Measurements from ENCODE around the gene SUN5.
"Not testable (repeated sequence)": the region's sequence is repeated elsewhere in the genome, so short reads cannot be mapped to it uniquely, and the experiment has no call there.

The SUN5 gene

DNA sequence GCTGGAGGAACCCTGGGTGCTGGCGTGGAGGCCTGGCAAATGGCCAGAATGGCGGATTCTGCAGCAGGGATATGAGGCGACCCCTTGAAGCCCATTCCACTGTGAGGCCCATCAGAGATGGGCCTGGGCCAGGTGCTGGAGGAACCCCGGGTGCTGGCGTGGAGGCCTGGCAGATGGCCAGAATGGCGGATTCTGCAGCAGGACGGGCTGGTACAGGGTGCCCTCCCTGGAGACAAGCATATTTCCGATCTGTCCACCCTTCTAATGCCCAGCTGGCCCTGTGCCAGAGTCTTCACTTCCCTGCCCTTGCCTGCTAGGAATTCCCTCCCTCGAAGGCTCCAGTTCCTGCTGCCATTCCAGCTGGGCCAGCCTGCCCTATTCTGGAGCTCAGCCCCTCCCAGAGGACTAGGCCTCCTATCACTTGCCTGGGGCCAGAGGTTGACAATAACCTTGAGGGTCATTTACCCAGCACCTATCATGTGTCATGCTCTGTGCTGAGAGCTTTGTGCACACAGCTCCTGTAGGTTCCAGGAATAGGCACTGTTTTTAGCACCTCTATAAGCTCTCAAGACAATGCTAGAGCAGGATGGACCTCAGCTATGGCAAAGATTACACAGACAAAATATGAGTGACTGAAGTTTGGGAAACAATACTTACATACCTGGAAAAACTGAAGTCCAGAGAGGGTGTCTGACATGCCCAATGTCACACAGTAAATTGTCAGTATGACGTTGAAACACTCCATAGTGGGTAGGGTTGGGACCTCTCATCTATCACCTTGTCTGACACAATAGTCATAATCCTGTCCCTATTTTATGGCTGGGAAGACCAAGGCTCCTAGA, 21.4 kb downstream of the SUN5 start:
- peak in 1 of 2 experiments; percentile 54 for DNase-seq (ENCODE audit: low read depth in 1 of 2, low spot score in 1 of 2)
- TF ChIP-seq JUND (IDR thresholded peaks at IDR 0.05; ENCODE audit: low read depth) = no peak
- in situ Hi-C loops (cut with HindIII; ENCODE audit: low pct_unique_long_range_greater_than_20kb, low sequenced_read_pairs) = no loop called here

- TF ChIP-seq JUND (IDR thresholded peaks at IDR 0.05; ENCODE audit: low read depth) = no peak
- in situ Hi-C loops (cut with HindIII; ENCODE audit: low pct_unique_long_range_greater_than_20kb, low sequenced_read_pairs) = no loop called here
- no peak for DNase-seq (ENCODE audit: low read depth in 1 of 2, low spot score in 1 of 2)
Observed at GRCh38 chr20:32980990-32981389, 23.2 kb downstream of the SUN5 start.

DNA sequence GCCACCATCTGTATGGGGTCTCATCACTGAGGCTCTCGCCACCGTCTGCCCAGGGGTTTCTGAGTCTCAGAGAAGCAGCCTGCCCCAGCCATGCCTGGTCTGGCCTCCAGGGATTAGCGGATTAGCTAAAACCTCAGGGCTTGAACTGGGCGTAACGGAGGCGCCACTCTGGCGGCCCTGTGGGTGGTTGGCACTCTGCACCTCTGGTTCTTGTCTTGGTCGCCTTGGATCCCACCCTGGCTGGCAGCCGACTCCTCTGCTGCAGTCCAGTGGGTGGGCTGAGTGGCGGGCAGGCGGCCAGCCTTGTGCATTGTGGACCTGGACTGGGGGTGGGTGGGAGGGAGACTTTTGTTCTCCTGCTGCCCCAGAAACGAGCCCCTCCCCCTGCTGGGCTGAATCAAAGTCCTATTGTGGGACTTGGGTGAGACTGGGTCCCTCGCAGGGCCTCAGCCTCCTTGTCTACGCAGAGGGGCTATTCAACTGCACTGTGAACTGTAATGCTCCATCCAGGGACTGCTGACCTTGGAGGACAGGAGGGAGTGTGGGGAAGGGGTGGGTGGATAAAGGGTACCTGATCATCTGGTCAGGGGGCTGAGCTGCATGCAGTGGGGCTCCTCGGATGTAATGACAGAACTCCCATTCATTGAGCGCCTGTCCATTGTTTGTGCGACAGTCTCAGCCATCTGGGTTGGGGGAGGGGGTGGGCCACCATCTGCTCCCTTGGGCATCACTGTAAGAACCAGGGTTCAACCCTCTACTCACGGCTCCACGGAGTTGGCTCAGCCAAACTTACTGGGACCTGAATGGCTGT, 23.9 kb downstream of the SUN5 start:
- in situ Hi-C loops (cut with HindIII; ENCODE audit: low pct_unique_long_range_greater_than_20kb, low sequenced_read_pairs) = no loop called here
- DNase-seq (ENCODE audit: low read depth in 1 of 2, low spot score in 1 of 2) = no peak

GRCh38 chr20:32979201-32979998, 24.8 kb downstream of the SUN5 start:
- in situ Hi-C loops (cut with HindIII; ENCODE audit: low pct_unique_long_range_greater_than_20kb, low sequenced_read_pairs) = no loop called here
- TF ChIP-seq JUND (IDR thresholded peaks at IDR 0.05; ENCODE audit: low read depth) = no peak
- no peak for DNase-seq (ENCODE audit: low read depth in 1 of 2, low spot score in 1 of 2)

More for the DNA sequence above, 23.9 kb downstream of the SUN5 start:
- TF ChIP-seq JUND (IDR thresholded peaks at IDR 0.05; ENCODE audit: low read depth) = no peak

DNA sequence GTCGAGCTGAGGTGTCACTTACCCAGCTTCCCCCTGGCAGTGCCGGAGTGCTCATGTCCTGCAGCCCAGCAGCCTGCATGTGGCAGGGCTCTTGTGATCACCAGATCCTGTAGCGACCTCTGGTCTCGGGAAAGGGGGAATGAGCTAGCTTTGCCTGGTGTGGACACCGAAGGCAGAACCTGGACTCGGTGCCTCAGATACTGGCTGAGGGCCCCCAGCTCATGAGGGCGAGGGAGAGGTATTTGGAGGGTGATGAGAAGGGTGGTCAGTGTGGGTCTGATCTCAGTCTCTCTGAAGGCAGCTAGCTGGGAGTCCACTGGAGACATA, 26.3 kb downstream of the SUN5 start:
- no peak for TF ChIP-seq JUND (IDR thresholded peaks at IDR 0.05; ENCODE audit: low read depth)
- no peak for DNase-seq (ENCODE audit: low read depth in 1 of 2, low spot score in 1 of 2)

DNA sequence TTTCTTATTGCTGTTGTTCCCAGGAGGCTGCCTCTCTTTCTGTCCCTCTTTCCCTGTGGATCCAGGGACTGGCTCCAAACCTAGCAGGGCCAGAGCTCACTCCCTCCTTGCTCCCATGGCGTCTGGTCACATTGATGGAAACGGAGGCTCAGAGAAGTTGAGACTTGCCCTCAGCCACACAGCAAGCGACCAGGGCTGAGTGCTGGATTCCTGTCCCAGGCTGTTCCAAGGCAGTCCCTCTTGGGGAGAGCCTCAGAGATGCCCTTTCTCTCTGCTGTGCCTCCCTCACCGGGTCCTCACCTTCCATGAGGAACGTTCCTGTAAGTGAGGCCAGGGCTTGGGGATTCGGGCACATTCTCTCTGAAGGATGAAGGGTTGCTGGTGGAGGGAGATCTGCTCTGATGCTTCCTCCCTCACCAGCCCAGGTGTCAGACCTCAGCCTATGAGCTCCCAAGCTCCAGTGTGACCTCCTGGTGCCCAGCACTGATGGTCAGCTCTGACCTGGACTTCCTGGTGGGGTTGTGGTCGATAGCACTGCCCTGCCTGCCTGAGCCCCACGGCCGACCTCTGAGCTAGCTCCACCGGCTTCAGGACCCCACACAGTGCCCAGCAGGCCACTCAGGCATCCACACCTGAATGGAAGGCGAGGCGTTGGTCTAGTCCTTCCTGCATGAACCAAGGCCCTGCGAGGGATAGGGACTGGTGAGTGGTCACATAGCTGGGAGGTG, 26.8 kb downstream of the SUN5 start:
- in situ Hi-C loops (cut with HindIII; ENCODE audit: low pct_unique_long_range_greater_than_20kb, low sequenced_read_pairs) = no loop called here
- no peak for DNase-seq (ENCODE audit: low read depth in 1 of 2, low spot score in 1 of 2)
- no peak for TF ChIP-seq JUND (IDR thresholded peaks at IDR 0.05; ENCODE audit: low read depth)

More for the DNA sequence above, 26.3 kb downstream of the SUN5 start:
- in situ Hi-C loops (cut with HindIII; ENCODE audit: low pct_unique_long_range_greater_than_20kb, low sequenced_read_pairs) = no loop called here

DNA sequence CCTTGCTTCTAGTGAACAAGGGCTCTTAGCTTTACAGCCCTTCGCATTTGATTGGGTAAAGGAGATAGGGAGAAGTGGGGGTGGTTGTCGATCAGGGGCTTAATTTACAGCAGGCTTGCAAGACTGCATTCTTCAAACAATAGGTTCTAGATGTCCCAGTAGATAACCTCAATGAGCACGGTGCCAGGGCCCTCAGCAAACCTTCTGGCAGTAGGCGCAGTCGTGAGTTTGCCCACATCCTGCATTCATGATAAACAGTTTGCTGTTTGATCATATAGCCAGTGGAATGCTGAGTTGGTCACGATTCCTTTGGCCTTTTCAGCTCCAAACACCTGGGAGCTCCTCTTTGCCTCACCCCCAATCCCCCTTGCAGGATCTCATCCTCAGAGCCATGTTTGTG, 27.5 kb downstream of the SUN5 start:
- TF ChIP-seq JUND (IDR thresholded peaks at IDR 0.05; ENCODE audit: low read depth) = no peak
- peak in 1 of 2 experiments; percentile 91 for DNase-seq (ENCODE audit: low read depth in 1 of 2, low spot score in 1 of 2)
- in situ Hi-C loops (cut with HindIII; ENCODE audit: low pct_unique_long_range_greater_than_20kb, low sequenced_read_pairs) = no loop called here

DNA sequence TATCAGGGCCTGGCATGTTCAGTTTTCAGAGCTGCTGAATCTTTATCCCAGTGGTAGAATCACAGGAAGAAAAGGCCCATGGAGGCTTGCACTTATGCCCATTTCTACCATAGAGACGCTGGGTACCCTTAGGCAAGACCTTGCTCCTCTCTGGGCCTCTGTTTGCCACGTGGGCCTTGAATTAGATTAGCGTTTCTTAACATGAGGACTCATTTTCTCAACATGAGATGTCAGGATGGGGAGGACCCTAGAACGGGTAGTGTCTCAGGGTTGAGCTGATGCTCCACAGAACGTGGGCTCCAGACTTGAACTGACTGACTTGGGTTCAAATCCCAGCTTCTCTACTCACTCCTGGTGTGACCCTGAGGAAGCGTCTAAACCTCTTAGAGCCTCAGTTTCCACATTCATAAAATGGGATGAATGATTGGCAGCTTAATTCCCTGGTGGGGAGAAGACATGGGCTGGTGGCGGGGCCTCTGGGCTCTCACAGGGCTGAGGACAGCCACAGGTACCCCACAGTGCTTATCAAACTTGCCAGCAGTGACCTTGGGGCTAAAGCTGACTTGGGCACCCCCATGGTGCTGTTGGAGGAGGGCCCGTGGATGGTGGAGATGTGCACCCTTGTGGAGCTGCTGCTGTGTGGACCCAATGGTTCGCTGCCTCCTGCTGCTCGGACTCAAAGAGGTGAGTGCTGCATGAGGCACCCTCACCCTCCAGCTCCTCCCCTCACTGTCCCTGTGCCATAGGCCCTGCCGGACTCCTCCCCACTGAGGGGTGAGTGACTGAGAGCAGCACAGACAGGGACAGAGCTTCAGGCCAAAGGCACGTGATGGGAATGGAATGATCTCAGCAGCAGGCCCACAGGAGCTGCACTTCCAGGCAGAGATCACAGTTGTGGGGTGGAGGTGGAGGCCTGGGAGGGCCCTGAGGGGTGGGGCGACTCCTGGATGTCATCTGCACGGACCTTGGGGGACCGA, 28.2 kb downstream of the SUN5 start:
- no peak for TF ChIP-seq JUND (IDR thresholded peaks at IDR 0.05; ENCODE audit: low read depth)
- DNase-seq (ENCODE audit: low read depth in 1 of 2, low spot score in 1 of 2) = peak; percentile 69 to 96
- in situ Hi-C loops (cut with HindIII; ENCODE audit: low pct_unique_long_range_greater_than_20kb, low sequenced_read_pairs) = no loop called here

GRCh38 chr20:32975121-32975520, 29.1 kb downstream of the SUN5 start:
- DNase-seq (ENCODE audit: low read depth in 1 of 2, low spot score in 1 of 2); in situ Hi-C loops (cut with HindIII; ENCODE audit: low pct_unique_long_range_greater_than_20kb, low sequenced_read_pairs): not testable (repeated sequence)

DNA sequence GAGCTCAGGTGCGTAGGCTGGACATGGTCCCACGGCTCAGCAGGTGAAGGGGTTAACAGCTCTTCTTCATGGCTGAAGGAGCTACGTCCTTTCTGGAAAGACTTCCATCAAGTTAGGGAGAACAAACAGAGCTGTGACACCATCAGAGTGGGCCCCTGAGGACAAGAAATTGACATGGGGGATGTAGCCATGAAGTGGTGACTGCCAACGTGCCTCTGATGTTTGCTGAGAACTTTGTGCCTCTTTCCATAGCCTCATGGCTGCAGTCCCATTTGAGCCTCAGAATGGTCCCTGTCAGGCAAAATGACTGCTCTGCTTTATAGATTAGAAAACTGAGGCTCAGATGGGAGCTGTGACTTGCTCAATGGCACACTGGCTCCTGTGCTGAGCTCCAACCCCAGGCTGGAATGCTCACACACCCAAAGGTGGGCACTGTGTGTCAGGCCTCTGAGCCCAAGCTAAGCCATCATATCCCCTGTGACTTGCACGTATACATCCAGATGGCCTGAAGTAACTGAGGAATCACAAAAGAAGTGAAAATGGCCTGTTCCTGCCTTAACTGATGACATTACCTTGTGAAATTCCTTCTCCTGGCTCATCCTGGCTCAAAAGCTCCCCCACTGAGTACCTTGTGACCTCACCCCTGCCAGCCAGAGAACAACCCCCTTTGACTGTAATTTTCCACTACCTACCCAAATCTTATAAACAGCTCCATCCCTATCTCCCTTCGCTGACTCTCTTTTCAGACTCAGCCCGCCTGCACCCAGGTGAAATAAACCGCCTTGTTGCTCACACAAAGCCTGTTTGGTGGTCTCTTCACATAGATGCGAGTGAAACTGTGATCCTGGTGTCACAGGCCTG, 29.8 kb downstream of the SUN5 start:
- DNase-seq (ENCODE audit: low read depth in 1 of 2, low spot score in 1 of 2); in situ Hi-C loops (cut with HindIII; ENCODE audit: low pct_unique_long_range_greater_than_20kb, low sequenced_read_pairs): not testable (repeated sequence)

All from T47D (cell line).